A549 (cell line): Measurements from ENCODE around the gene ABI3BP. TPM values are rescaled to one million over a fixed set of nuclear protein-coding genes. Genes with fewer than 3 reads are reported as not detected.

Experiments used
- ATAC-seq, 2 experiments: fragments of 200-7000 bp in 1 of 2; fragments of >200 bp in 1 of 2; cut with Nextera tagmentation in 1 of 2; cut with Tn5 transposase in 1 of 2; 3 replicates each; pipeline versions ENCODE4 v1.8.0 to v1.9.1; 2018 to 2020; ENCODE audit warnings: mild to moderate bottlenecking in 1 of 2, moderate library complexity in 1 of 2
- CTCF ChIA-PET: fragments of 300-600 bp; sonication (Branson Sonifier 250); formaldehyde crosslinking; extraction: SDS; loops from one replicate; lab custom pipeline; 2021; ENCODE audit warnings: antibody characterized with exemption, inconsistent platforms; lab: Yijun Ruan, JAX
- POLR2A ChIA-PET: fragments of 350-600 bp; formaldehyde crosslinking; extraction: SDS; loops from one replicate; lab custom pipeline; 2021; ENCODE audit warnings: antibody characterized with exemption, inconsistent platforms; lab: Yijun Ruan, JAX
- DNase-seq, 2 experiments: peaks; one replicate each; pipeline versions ENCODE4 v3.0.0 to v3.0.0-alpha.2; 2011 to 2016; ENCODE audit warnings: low read depth in 1 of 2, low spot score in 1 of 2
- FAIRE-seq: peaks from 2 replicates; lab custom pipeline; 2011; peaks lifted over from hg19 to GRCh38; lab: Jason Lieb, UNC
- H3K27ac ChIP-seq, 2 experiments: fragments of >200 bp; sonication (Bioruptor Twin); formaldehyde crosslinking; 3 replicates each; pipeline ENCODE4 v1.5.1; 2016 to 2017
- H3K4me1 ChIP-seq: fragments of >200 bp; sonication (Bioruptor Twin); formaldehyde crosslinking; 3 replicates; pipeline ENCODE4 v1.6.1; 2016
- H3K4me2 ChIP-seq: fragments of >200 bp; sonication (Bioruptor Twin); formaldehyde crosslinking; 3 replicates; pipeline ENCODE4 v1.6.1; 2016
- H3K4me3 ChIP-seq: fragments of >200 bp; sonication (Bioruptor Twin); formaldehyde crosslinking; 3 replicates; pipeline ENCODE4 v1.5.1; 2016
- H3K9me3 ChIP-seq: fragments of >200 bp; sonication (Bioruptor Twin); formaldehyde crosslinking; 3 replicates; pipeline ENCODE4 v1.6.1; 2016
- ATOH8 ChIP-seq: fragments of 250-450 bp; sonication (Bioruptor Pico); IDR thresholded peaks from 2 replicates; pipeline ENCODE4 v1.5.0; 2020; ENCODE audit warnings: low read depth, mild to moderate bottlenecking, moderate library complexity
- BHLHE40 ChIP-seq: IDR thresholded peaks from 2 replicates; pipeline ENCODE4 v1.6.1; 2012; ENCODE audit warnings: low read depth, low read length, inconsistent platforms
- CBX8 ChIP-seq: fragments of 200-600 bp; sonication (generic); IDR thresholded peaks from 2 replicates; pipeline ENCODE4 v1.6.1; 2016
- CEBPB ChIP-seq, 2 experiments: fragments of >200 bp in 1 of 2; sonication (Bioruptor Twin) in 1 of 2; formaldehyde crosslinking in 1 of 2; IDR thresholded peaks; 2 replicates each; pipeline ENCODE4 v1.6.1; 2012 to 2016
- CHD2 ChIP-seq: fragments of 150-350 bp; IDR thresholded peaks from 2 replicates; pipeline ENCODE4 v1.6.1; 2014; ENCODE audit warnings: low read length; ENCODE audit not compliant: partially characterized antibody
- EHF ChIP-seq: fragments of 250-450 bp; sonication (Bioruptor Pico); IDR thresholded peaks from 2 replicates; pipeline ENCODE4 v1.5.0; 2020; ENCODE audit warnings: mild to moderate bottlenecking
- EHMT2 ChIP-seq: fragments of 200-600 bp; sonication (generic); IDR thresholded peaks from 2 replicates; pipeline ENCODE4 v1.6.1; 2016; ENCODE audit warnings: antibody characterized with exemption, low read depth, mild to moderate bottlenecking, moderate library complexity
- FOSL2 ChIP-seq, 2 experiments: fragments of 450-650 bp in 1 of 2; fragments of >200 bp in 1 of 2; sonication (Bioruptor Twin) in 1 of 2; formaldehyde crosslinking; IDR thresholded peaks; 2 replicates each; pipeline versions ENCODE4 v1.5.0 to v1.6.1; 2016 to 2020; ENCODE audit warnings: mild to moderate bottlenecking in 1 of 2, moderate library complexity in 1 of 2
- HDAC2 ChIP-seq: fragments of 200-600 bp; sonication (generic); IDR thresholded peaks from 2 replicates; pipeline ENCODE4 v1.6.1; 2016
- HES2 ChIP-seq: fragments of >200 bp; sonication (Bioruptor Twin); formaldehyde crosslinking; IDR thresholded peaks from 2 replicates; pipeline ENCODE4 v1.6.1; 2016
- HOXB13 ChIP-seq: fragments of 250-450 bp; sonication (Bioruptor Pico); IDR thresholded peaks from 2 replicates; pipeline ENCODE4 v1.5.0; 2020; ENCODE audit warnings: low read depth, mild to moderate bottlenecking, moderate library complexity
- JUN ChIP-seq, 2 experiments: fragments of >200 bp; sonication (Bioruptor Twin); formaldehyde crosslinking; IDR thresholded peaks; 2 replicates in 1 of 2; 3 replicates in 1 of 2; pipeline ENCODE4 v1.6.1; 2016 to 2017
- MAFK ChIP-seq: fragments of 450-650 bp; IDR thresholded peaks from 2 replicates; pipeline ENCODE4 v1.6.1; 2014; ENCODE audit not compliant: partially characterized antibody
- MAX ChIP-seq: IDR thresholded peaks from 2 replicates; pipeline ENCODE4 v1.6.1; 2012
- MAZ ChIP-seq: fragments of 150-350 bp; IDR thresholded peaks from 2 replicates; pipeline ENCODE4 v1.6.1; 2014; ENCODE audit warnings: antibody characterized with exemption, low read depth, low read length, borderline replicate concordance
- NPAS2 ChIP-seq: fragments of 250-450 bp; sonication (Bioruptor Pico); IDR thresholded peaks from 2 replicates; pipeline ENCODE4 v1.8.0; 2022; ENCODE audit warnings: mild to moderate bottlenecking, moderate library complexity, borderline replicate concordance
- PBX3 ChIP-seq: IDR thresholded peaks from 2 replicates; pipeline ENCODE4 v1.6.1; 2012
- PHF8 ChIP-seq: fragments of 200-600 bp; sonication (generic); IDR thresholded peaks from 2 replicates; pipeline ENCODE4 v1.6.1; 2016; ENCODE audit warnings: low read depth, mild to moderate bottlenecking, antibody characterized with exemption, moderate library complexity, borderline replicate concordance
- POLR2A ChIP-seq: IDR thresholded peaks from 2 replicates; pipeline ENCODE4 v1.6.1; 2012; ENCODE audit warnings: mild to moderate bottlenecking, low read length
- POLR2AphosphoS2 ChIP-seq: conservative IDR thresholded peaks from 2 replicates; pipeline ENCODE4 v1.6.1; 2012; ENCODE audit warnings: low read length, improper control_type of control experiment, inconsistent platforms
- RAD21 ChIP-seq, 2 experiments: fragments of >200 bp in 1 of 2; sonication (Bioruptor Twin) in 1 of 2; formaldehyde crosslinking in 1 of 2; IDR thresholded peaks in 1 of 2; conservative IDR thresholded peaks in 1 of 2; 2 replicates in 1 of 2; 3 replicates in 1 of 2; pipeline ENCODE4 v1.6.1; 2012 to 2018; ENCODE audit warnings: inconsistent platforms in 1 of 2
- REST ChIP-seq: fragments of 200-600 bp; sonication (generic); IDR thresholded peaks from 2 replicates; pipeline ENCODE4 v1.6.1; 2016; ENCODE audit warnings: antibody characterized with exemption, mild to moderate bottlenecking, moderate library complexity
- SREBF2 ChIP-seq: fragments of 450-650 bp; IDR thresholded peaks from 2 replicates; pipeline ENCODE4 v1.6.1; 2014; ENCODE audit warnings: mild to moderate bottlenecking, moderate library complexity
- TP53 ChIP-seq: fragments of 250-450 bp; sonication (Bioruptor Pico); IDR thresholded peaks from 2 replicates; pipeline ENCODE4 v1.5.0; 2021; ENCODE audit warnings: mild to moderate bottlenecking, moderate library complexity
- ZFP36 ChIP-seq: fragments of 450-650 bp; IDR thresholded peaks from 2 replicates; pipeline ENCODE4 v1.6.1; 2014; ENCODE audit warnings: borderline replicate concordance; ENCODE audit not compliant: partially characterized antibody
- WGBS: methylation state at CpG from one replicate; pipeline ENCODE4 v1.1.6; 2017; ENCODE audit errors: missing lambda C conversion rate; 5-methylcytosine and 5-hydroxymethylcytosine counted together
- polyA plus RNA-seq, 4 experiments: library from polyadenylated mRNA; depleted of rRNA in 3 of 4; stranded (reverse); fragments of >200 nt; fragmentation: RNase III in 1 of 4; extraction: RNeasy Plus Mini Kit Qiagen cat#74134 plus additional on column Dnase treatment in 1 of 4; gene quantifications; 2 replicates in 3 of 4; 3 replicates in 1 of 4; pipeline ENCODE4 v1.2.3, GENCODE V29; 2011 to 2017
- TF ChIP-seq, protein P1 (sequence below): IDR thresholded peaks from 2 replicates; pipeline ENCODE4 v1.6.1; 2012; ENCODE audit warnings: low read depth, borderline replicate concordance
- TF ChIP-seq, protein P2 (sequence below): fragments of 250-450 bp; sonication (Bioruptor Pico); IDR thresholded peaks from 2 replicates; pipeline ENCODE4 v1.5.0; 2021; ENCODE audit warnings: mild to moderate bottlenecking, moderate library complexity, borderline replicate concordance
- TF ChIP-seq, protein P3 (sequence below): fragments of 150-350 bp; IDR thresholded peaks from 2 replicates; pipeline ENCODE4 v1.6.1; 2014; ENCODE audit warnings: low read depth, mild to moderate bottlenecking, low read length

The ABI3BP gene
- polyA plus RNA-seq, 2 of the 4 experiments (the other 2 are of a cell fraction) = 1.3 to 1.8 TPM

- Histone ChIP-seq H3K27ac (peak within 1 kb of the TSS; percentile 94 to 96), H3K9me3 (no peaks in the 10 kb centered on the region), H3K4me2 (peak within 1 kb of the TSS; percentile 84), H3K4me3 (peak within 1 kb of the TSS; percentile 86), H3K4me1 (peaks cover 21% of the 10 kb centered on the region)
- FAIRE-seq (peak; percentile 46), ATAC-seq (peak; percentile 92 to 95), DNase-seq (peak; percentile 98 to 99)
- WGBS = 2% methylated on average over 33 of the region's 76 CpGs
- CTCF ChIA-PET = interaction anchor here (0.8 to 1.4 kb wide), 3 partner anchors 106 to 449 kb away, joined by 3 to 4 read pairs (median 3); no protein-coding TSS in a partner anchor
- POLR2A ChIA-PET = interaction anchor here (0.6 to 1.5 kb wide), 6 partner anchors 10 to 107 kb away, joined by 3 to 4 read pairs (median 3); no protein-coding TSS in a partner anchor
- TF ChIP-seq PHF8 = peak; percentile 77
- no peak for TF ChIP-seq NPAS2 (CRISPR knock-in tag)
- TF ChIP-seq FOSL2 (IDR thresholded peaks at IDR 0.05) = no peak
- TF ChIP-seq FOSL2 (CRISPR knock-in tag; IDR thresholded peaks at IDR 0.05) = no peak
- TF ChIP-seq HES2 = no peak
- TF ChIP-seq EHMT2 = 0 out of 2 replicates have a peak, but pooled peaks have one; percentile 71
- no peak for TF ChIP-seq ZFP36
- TF ChIP-seq CHD2 = peak; percentile 65
- no peak for TF ChIP-seq TP53 (CRISPR knock-in tag)
- no peak for TF ChIP-seq EHF
- peak; percentile 62 for TF ChIP-seq POLR2A
- TF ChIP-seq RAD21 (conservative IDR thresholded peaks at IDR 0.05 in 1 of 2, IDR thresholded peaks at IDR 0.05 in 1 of 2) = no peak
- peak; percentile 60 for TF ChIP-seq REST
- TF ChIP-seq MAFK = peak; percentile 69
- peak; percentile 68; the same call in 1 of the 2 replicates for TF ChIP-seq MAX
- TF ChIP-seq ATOH8 (CRISPR knock-in tag) = no peak
- TF ChIP-seq JUN (IDR thresholded peaks at IDR 0.05) = peak in 1 of 2 experiments; percentile 47; a peak in 3 of 5 replicates
- no peak for TF ChIP-seq SREBF2
- TF ChIP-seq, protein P1, sequence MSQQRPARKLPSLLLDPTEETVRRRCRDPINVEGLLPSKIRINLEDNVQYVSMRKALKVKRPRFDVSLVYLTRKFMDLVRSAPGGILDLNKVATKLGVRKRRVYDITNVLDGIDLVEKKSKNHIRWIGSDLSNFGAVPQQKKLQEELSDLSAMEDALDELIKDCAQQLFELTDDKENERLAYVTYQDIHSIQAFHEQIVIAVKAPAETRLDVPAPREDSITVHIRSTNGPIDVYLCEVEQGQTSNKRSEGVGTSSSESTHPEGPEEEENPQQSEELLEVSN = peak; percentile 70
- TF ChIP-seq, protein P2, sequence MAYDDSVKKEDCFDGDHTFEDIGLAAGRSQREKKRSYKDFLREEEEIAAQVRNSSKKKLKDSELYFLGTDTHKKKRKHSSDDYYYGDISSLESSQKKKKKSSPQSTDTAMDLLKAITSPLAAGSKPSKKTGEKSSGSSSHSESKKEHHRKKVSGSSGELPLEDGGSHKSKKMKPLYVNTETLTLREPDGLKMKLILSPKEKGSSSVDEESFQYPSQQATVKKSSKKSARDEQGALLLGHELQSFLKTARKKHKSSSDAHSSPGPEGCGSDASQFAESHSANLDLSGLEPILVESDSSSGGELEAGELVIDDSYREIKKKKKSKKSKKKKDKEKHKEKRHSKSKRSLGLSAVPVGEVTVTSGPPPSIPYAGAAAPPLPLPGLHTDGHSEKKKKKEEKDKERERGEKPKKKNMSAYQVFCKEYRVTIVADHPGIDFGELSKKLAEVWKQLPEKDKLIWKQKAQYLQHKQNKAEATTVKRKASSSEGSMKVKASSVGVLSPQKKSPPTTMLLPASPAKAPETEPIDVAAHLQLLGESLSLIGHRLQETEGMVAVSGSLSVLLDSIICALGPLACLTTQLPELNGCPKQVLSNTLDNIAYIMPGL (CRISPR knock-in tag) = no peak
- TF ChIP-seq HDAC2 = no peak
- TF ChIP-seq CBX8 = no peak
- TF ChIP-seq, protein P3, sequence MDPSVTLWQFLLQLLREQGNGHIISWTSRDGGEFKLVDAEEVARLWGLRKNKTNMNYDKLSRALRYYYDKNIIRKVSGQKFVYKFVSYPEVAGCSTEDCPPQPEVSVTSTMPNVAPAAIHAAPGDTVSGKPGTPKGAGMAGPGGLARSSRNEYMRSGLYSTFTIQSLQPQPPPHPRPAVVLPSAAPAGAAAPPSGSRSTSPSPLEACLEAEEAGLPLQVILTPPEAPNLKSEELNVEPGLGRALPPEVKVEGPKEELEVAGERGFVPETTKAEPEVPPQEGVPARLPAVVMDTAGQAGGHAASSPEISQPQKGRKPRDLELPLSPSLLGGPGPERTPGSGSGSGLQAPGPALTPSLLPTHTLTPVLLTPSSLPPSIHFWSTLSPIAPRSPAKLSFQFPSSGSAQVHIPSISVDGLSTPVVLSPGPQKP = 0 out of 2 replicates have a peak, but pooled peaks have one; percentile 59
- TF ChIP-seq HOXB13 (CRISPR knock-in tag) = no peak
- no peak for TF ChIP-seq MAZ
- TF ChIP-seq POLR2AphosphoS2 = no peak
- TF ChIP-seq CEBPB (IDR thresholded peaks at IDR 0.05) = no peak
- 0 out of 2 replicates have a peak, but pooled peaks have one; percentile 24 for TF ChIP-seq PBX3
- TF ChIP-seq BHLHE40 = 0 out of 2 replicates have a peak, but pooled peaks have one; percentile 24
Observed at GRCh38 chr3:100708989-100709841, 284.0 kb downstream of the ABI3BP start, which contains the start of gene TFG. TFG (plus strand) TSS chr3:100709494; CDS start chr3:100713686, 4,192 bp downstream.
